T-cell (primary cell): ENCODE data around the gene NUAK1. TPM values are rescaled to one million over a fixed set of nuclear protein-coding genes. Genes with fewer than 3 reads are reported as not detected.

Source experiments
- ATAC-seq, 4 experiments: fragments of 200-7000 bp in 3 of 4; fragments of 150-1000 bp in 1 of 4; cut with Tn5 transposase; replicated peaks in 1 of 4; 1 replicate in 3 of 4; 2 replicates in 1 of 4; pipeline ENCODE4 v1.10.0; 2021; ENCODE audit warnings: moderate library complexity in 3 of 4, mild to moderate bottlenecking in 2 of 4, moderate number of reproducible peaks in 1 of 4
- CTCF ChIA-PET, 2 donors: fragments of 300-600 bp; sonication (Branson Sonifier 250); formaldehyde crosslinking; loops; one replicate each; lab custom pipeline; 2022; ENCODE audit warnings: antibody characterized with exemption in 2 of 2; lab: Charles Lee
- POLR2A ChIA-PET, 2 donors: fragments of 300-600 bp; sonication (Branson Sonifier 250); formaldehyde crosslinking; loops; one replicate each; lab custom pipeline; 2022; ENCODE audit warnings: antibody characterized with exemption in 2 of 2; lab: Charles Lee
- DNase-seq, 35 experiments: peaks; one replicate each; pipeline versions ENCODE4 v3.0.0 to v3.0.0-alpha.2; 2013 to 2023
- H3K27ac ChIP-seq: one replicate; pipeline ENCODE4 v1.5.1; 2013; ENCODE audit warnings: low read length
- H3K27me3 ChIP-seq, 2 experiments: replicated peaks in 1 of 2; 1 replicate in 1 of 2; 2 replicates in 1 of 2; pipeline versions ENCODE4 v1.6.1 to v1.7.0; 2013; ENCODE audit warnings: low read length in 1 of 2, mixed read lengths in 1 of 2; ENCODE audit not compliant: control insufficient read depth in 2 of 2, insufficient read depth in 2 of 2; ENCODE audit errors: extremely low read depth in 1 of 2
- H3K36me3 ChIP-seq, 2 donors: 1 replicate in 1 of 2; 2 replicates in 1 of 2; pipeline versions ENCODE4 v1.6.1 to v1.7.0; 2013; ENCODE audit warnings: low read length in 1 of 2; ENCODE audit not compliant: control insufficient read depth in 2 of 2, insufficient read depth in 1 of 2; ENCODE audit errors: extremely low read depth in 1 of 2
- H3K4me1 ChIP-seq, 2 experiments: 1 replicate in 1 of 2; 2 replicates in 1 of 2; pipeline versions ENCODE4 v1.6.1 to v1.7.0; 2013; ENCODE audit warnings: low read length in 2 of 2, mixed read lengths in 1 of 2; ENCODE audit not compliant: insufficient read depth in 2 of 2, control insufficient read depth in 1 of 2; ENCODE audit errors: extremely low read depth in 1 of 2
- H3K4me3 ChIP-seq, 2 donors: 1 replicate in 1 of 2; 2 replicates in 1 of 2; pipeline versions ENCODE4 v1.5.1 to v1.7.0; 2013; ENCODE audit warnings: mild to moderate bottlenecking in 2 of 2, low read length in 1 of 2, moderate library complexity in 1 of 2; ENCODE audit not compliant: control insufficient read depth in 1 of 2; ENCODE audit errors: extremely low read depth in 1 of 2
- H3K9me3 ChIP-seq: 2 replicates; pipeline ENCODE4 v1.7.0; 2013
- H3K27ac Mint-ChIP-seq, 2 donors: one replicate each; pipeline ENCODE4 v1.8.0; 2020 to 2021; ENCODE audit warnings: mild to moderate bottlenecking in 2 of 2, mixed read lengths in 2 of 2
- H3K27me3 Mint-ChIP-seq, 2 donors: one replicate each; pipeline ENCODE4 v1.8.0; 2021 to 2022; ENCODE audit warnings: mixed read lengths in 2 of 2
- H3K36me3 Mint-ChIP-seq: one replicate; pipeline ENCODE4 v1.8.0; 2021; ENCODE audit warnings: mixed read lengths
- H3K4me1 Mint-ChIP-seq, 3 donors: one replicate each; pipeline ENCODE4 v1.8.0; 2020 to 2022; ENCODE audit warnings: mixed read lengths in 3 of 3, mild to moderate bottlenecking in 1 of 3
- H3K4me3 Mint-ChIP-seq, 3 donors: one replicate each; pipeline ENCODE4 v1.8.0; 2020 to 2022; ENCODE audit warnings: mild to moderate bottlenecking in 3 of 3, mixed read lengths in 3 of 3, moderate library complexity in 3 of 3
- H3K9me3 Mint-ChIP-seq, 3 donors: one replicate each; pipeline ENCODE4 v1.8.0; 2020 to 2022; ENCODE audit warnings: mixed read lengths in 3 of 3
- WGBS: methylation state at CpG from one replicate; pipeline ENCODE4 v1.1.5; 2013; ENCODE audit warnings: missing lambda C conversion rate; ENCODE audit not compliant: insufficient coverage; 5-methylcytosine and 5-hydroxymethylcytosine counted together
- total RNA-seq, 35 experiments: library from RNA in 6 of 35; stranded (reverse) in 6 of 35; fragments of 120-200 nt in 1 of 35; gene quantifications; one replicate each; pipeline versions ENCODE4 v1.2.1 to v1.2.4 and lab custom pipeline; 2013 to 2026

The NUAK1 gene
- total RNA-seq, 5 donors from 2014 or later (not counting 1 experiment from before 2014, with no cell fraction given), result 0.25 to 0.50 (median 0.30) TPM

DNA sequence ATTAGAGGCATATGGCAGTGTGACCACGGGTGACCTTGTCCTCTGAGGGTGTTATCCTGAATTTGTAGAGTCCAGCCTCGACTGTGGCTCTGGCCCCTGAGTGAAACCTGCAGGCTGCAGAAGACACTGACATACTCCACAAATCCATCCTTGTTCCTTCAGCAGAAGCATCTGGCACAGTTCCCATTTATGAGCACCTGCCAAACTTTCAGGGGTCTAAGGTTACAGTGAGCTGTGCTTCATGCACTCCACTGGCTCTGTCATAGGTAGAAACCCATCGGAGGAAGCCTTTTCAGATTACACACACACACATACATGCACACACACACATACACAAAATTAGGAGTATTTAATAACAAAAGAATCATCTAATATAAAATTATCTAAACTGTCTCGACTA, 13.6 kb upstream of the NUAK1 start:
- Histone ChIP-seq H3K4me1 (no peaks in the 10 kb centered on the region), H3K27me3 (peaks cover 4 to 11% of the 10 kb centered on the region in 2 experiments), H3K36me3 (no peaks in the 10 kb centered on the region), H3K27ac (no peak overlapping the region), H3K9me3 (no peaks in the 10 kb centered on the region), H3K4me3 (no peak overlapping the region)
- H3K4me1 Mint-ChIP-seq, result no peaks in the 10 kb centered on the region
- H3K4me3 Mint-ChIP-seq, result no peak overlapping the region
- ChIA-PET POLR2A (no interaction called here), CTCF (no interaction called here)
- H3K36me3 Mint-ChIP-seq, result no peaks in the 10 kb centered on the region
- peaks cover 20 to 30% of the 10 kb centered on the region in 2 donors for H3K27me3 Mint-ChIP-seq
- WGBS, result 32% methylated on average over 2 of the region's 4 CpGs
- ATAC-seq (no peak), DNase-seq (no peak)
- no peaks in the 10 kb centered on the region for H3K9me3 Mint-ChIP-seq
- H3K27ac Mint-ChIP-seq, result no peak overlapping the region

DNA sequence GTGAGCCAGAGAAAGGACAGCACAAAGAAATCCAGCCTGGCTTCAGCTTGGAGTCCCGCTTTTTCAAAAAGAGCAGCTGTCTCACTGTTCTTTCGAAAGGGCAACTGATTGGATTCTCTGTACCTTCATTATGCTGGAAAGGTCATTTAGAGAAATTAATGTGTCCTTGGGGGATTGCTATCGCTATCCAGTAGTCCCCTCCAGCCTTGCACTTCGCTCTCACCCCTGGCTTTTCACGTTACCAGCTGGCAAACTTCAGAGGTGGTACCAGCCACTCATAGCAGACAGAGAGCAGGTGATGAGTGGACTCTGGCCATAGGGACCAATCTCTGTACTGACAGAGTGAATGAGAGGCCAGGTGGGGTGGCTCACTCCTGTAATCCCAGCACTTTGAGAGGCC, 11.8 kb upstream of the NUAK1 start:
- Mint-ChIP-seq H3K27me3 (peaks cover 25 to 36% of the 10 kb centered on the region in 2 donors), H3K9me3 (no peaks in the 10 kb centered on the region), H3K4me3 (no peak overlapping the region), H3K36me3 (no peaks in the 10 kb centered on the region), H3K4me1 (no peaks in the 10 kb centered on the region), H3K27ac (no peak overlapping the region)
- whole genome bisulfite sequencing, result 83% methylated on average over 1 of the region's 5 CpGs
- Histone ChIP-seq H3K27ac (no peak overlapping the region), H3K4me1 (no peaks in the 10 kb centered on the region), H3K9me3 (no peaks in the 10 kb centered on the region), H3K27me3 (peaks cover 7 to 11% of the 10 kb centered on the region in 2 experiments), H3K36me3 (no peaks in the 10 kb centered on the region), H3K4me3 (no peak overlapping the region)
- ATAC-seq, result no peak
- CTCF ChIA-PET, result no interaction called here
- no peak for DNase-seq
- POLR2A ChIA-PET, result no interaction called here

DNA sequence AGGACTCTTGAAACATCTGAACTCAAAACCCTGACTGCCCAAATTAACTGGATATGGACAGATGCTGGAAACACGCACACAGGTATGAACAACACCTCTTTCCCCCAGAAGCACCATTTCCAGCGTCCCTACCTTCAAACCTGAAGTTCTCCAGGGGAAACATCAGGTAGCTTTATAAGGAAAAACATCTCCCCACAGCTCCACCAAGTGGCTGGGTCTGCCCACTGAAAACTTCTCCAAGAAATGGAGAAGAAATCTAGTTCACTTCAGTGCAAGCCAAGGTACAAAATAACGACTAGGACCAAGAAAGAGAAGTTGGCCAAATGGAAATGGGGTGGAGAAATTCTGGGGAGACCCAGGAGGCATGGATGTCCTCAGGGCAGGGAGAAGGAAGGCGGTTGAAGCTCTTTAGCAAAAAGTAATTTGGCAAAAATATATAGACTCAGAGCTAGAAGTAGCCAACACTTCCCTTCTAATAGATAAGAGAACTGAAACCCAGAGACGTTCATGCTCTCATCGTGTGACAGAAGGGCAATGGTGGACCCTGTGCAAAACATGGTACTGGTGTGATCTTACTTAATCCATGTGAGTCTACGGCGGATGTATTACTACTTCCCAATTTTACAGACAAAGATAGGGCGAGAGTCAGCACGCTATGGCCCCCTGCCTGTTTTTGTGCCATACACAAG, 10.5 kb upstream of the NUAK1 start:
- Mint-ChIP-seq H3K27me3 (peaks cover 29 to 46% of the 10 kb centered on the region in 2 donors), H3K4me1 (no peaks in the 10 kb centered on the region), H3K4me3 (no peak overlapping the region), H3K36me3 (no peaks in the 10 kb centered on the region), H3K27ac (no peak overlapping the region), H3K9me3 (no peaks in the 10 kb centered on the region)
- Histone ChIP-seq H3K27ac (no peak overlapping the region), H3K9me3 (no peaks in the 10 kb centered on the region), H3K4me1 (no peaks in the 10 kb centered on the region), H3K4me3 (no peak overlapping the region), H3K27me3 (peaks cover 10 to 11% of the 10 kb centered on the region in 2 experiments), H3K36me3 (no peaks in the 10 kb centered on the region)
- ChIA-PET CTCF (interaction anchor here (0.6 to 1.5 kb wide), 6 partner anchors 8 to 729 kb away, joined by 3 to 6 read pairs (median 3); no protein-coding TSS in a partner anchor), POLR2A (no interaction called here)
- ATAC-seq, result no peak
- DNase-seq, result no peak
- WGBS, result 0% methylated on average over 1 of the region's 10 CpGs

DNA sequence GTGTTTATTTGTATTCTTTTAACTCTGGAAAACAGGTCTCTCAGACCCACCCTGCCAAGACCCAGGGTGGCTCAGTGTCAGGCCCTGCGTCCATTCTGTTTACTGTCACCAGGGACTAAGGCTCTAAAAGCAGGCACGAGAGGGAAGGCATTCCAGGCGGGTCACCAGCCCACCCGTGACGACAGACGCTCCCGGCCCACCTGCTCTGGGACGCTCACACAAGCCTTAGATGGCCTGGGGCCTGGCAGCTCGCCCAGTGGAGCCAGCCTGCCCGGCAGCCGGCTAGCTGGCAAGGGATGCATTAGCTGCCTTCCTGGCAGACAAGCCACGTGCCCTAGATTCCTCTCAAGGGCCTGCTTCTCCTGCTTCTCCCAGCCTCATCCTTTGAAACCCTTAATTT, 9.2 kb upstream of the NUAK1 start:
- H3K4me1 ChIP-seq, result no peaks in the 10 kb centered on the region
- H3K36me3 Mint-ChIP-seq, result no peaks in the 10 kb centered on the region
- no peaks in the 10 kb centered on the region for H3K9me3 ChIP-seq
- no peak overlapping the region for H3K4me3 ChIP-seq
- no peak for DNase-seq
- no peak for ATAC-seq
- H3K9me3 Mint-ChIP-seq, result no peaks in the 10 kb centered on the region
- no peaks in the 10 kb centered on the region for H3K4me1 Mint-ChIP-seq
- H3K27me3 Mint-ChIP-seq, result peaks cover 34 to 48% of the 10 kb centered on the region in 2 donors
- H3K27me3 ChIP-seq, result peaks cover 10% of the 10 kb centered on the region in 2 experiments
- 87% methylated on average over 12 of the region's 12 CpGs for WGBS
- no peaks in the 10 kb centered on the region for H3K36me3 ChIP-seq
- no peak overlapping the region for H3K4me3 Mint-ChIP-seq
- H3K27ac ChIP-seq, result no peak overlapping the region
- no peak overlapping the region for H3K27ac Mint-ChIP-seq
- CTCF ChIA-PET, result interaction anchor here in 1 of 2 donors (1.2 to 1.5 kb wide), 2 partner anchors 11 to 728 kb away, joined by 3 to 4 read pairs; no protein-coding TSS in a partner anchor
- POLR2A ChIA-PET, result no interaction called here

DNA sequence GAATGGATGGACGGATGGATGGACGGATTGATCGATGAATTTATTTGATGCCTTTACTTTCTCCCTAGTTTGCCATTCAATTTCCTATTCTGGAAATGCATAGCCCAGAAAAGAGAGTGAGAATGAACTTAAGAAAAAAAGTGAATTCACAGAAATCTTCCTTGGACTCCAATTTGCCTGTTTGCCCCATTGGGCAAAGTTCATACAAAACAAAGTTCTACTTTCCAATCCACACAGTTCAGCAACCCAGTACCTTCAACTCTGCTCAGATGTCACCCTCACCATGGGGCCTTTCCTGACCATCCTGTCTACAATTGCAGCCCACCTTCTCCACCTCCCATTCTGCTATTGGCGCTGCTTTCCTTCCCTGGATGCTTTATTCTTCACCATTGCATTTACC, 8.2 kb upstream of the NUAK1 start:
- WGBS, result no CpG with 5 or more reads among the region's 4 CpGs
- Histone ChIP-seq H3K9me3 (no peaks in the 10 kb centered on the region), H3K4me3 (no peak overlapping the region), H3K27ac (no peak overlapping the region), H3K27me3 (peaks cover 4 to 15% of the 10 kb centered on the region in 2 experiments), H3K36me3 (no peaks in the 10 kb centered on the region), H3K4me1 (no peaks in the 10 kb centered on the region)
- ATAC-seq (no peak), DNase-seq (no peak)
- H3K4me1 Mint-ChIP-seq, result no peaks in the 10 kb centered on the region
- H3K27me3 Mint-ChIP-seq, result peaks cover 31 to 50% of the 10 kb centered on the region in 2 donors
- POLR2A ChIA-PET, result no interaction called here
- no peak overlapping the region for H3K27ac Mint-ChIP-seq
- no peaks in the 10 kb centered on the region for H3K9me3 Mint-ChIP-seq
- CTCF ChIA-PET, result no interaction called here
- no peak overlapping the region for H3K4me3 Mint-ChIP-seq
- H3K36me3 Mint-ChIP-seq, result no peaks in the 10 kb centered on the region

DNA sequence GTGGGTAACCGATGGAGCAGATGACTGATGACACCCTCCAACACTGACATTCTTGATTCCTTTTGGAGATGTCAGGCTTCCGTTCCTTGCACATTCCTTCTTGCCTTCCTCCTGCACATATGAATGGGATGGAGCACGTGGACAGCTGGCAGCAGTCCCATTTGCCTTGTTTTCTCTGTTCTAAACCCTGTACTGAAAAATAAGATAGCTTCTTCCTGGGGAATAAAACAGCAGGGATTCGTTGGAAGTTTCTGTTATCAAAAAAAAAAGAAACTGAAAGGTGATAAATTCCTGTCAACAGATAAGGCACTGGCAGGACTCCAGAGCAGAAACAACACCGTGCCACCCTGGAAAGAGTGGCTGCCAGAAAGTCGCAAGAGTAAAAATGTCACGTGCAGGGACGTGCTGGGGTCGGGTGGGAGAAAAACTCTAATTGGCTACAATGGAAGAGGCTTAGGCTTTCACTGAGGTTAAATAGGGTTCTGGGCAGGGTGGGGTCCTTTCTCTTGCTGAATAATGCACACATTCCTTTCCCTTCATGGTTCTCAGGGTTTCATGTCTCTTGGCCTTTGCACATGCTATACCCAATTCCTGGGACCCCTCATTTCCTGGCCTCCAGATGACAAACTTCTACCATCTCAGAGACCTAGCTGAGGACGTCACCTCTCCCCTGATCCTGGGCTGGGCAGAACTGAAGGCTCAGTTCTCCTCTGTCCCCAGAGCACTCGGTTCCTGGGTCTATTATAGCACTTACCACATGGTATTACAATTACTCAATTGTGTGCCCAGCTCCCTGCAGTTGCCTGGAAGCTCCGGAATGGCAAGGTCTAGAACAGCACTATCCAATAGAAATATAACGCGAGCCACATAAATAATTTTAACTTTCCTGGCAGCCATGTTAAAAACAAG, 7.0 kb upstream of the NUAK1 start:
- no peak overlapping the region for H3K4me3 Mint-ChIP-seq
- no peaks in the 10 kb centered on the region for H3K9me3 ChIP-seq
- no peaks in the 10 kb centered on the region for H3K36me3 Mint-ChIP-seq
- H3K27me3 Mint-ChIP-seq, result peaks cover 42 to 55% of the 10 kb centered on the region in 2 donors
- no peaks in the 10 kb centered on the region for H3K4me1 ChIP-seq
- H3K9me3 Mint-ChIP-seq, result no peaks in the 10 kb centered on the region
- DNase-seq (no peak), ATAC-seq (no peak)
- ChIA-PET CTCF (no interaction called here), POLR2A (no interaction called here)
- no peaks in the 10 kb centered on the region for H3K36me3 ChIP-seq
- no peak overlapping the region for H3K27ac Mint-ChIP-seq
- H3K4me3 ChIP-seq, result no peak overlapping the region
- WGBS, result 65% methylated on average over 6 of the region's 14 CpGs
- peaks cover 0 to under 1% (median 0%) of the 10 kb centered on the region in 3 donors for H3K4me1 Mint-ChIP-seq
- H3K27me3 ChIP-seq, result peaks cover 2 to 17% of the 10 kb centered on the region in 2 experiments
- no peak overlapping the region for H3K27ac ChIP-seq
